DND-41 (cell line): ENCODE data around the gene DHRS7B.

ENCODE experiments used
- CTCF ChIP-seq: IDR thresholded peaks from 2 replicates; pipeline ENCODE4 v1.5.1; 2012; ENCODE audit warnings: borderline replicate concordance, low read length, moderate library complexity, mild to moderate bottlenecking; ENCODE audit not compliant: poor library complexity, severe bottlenecking; ENCODE audit errors: extremely low read depth
- EZH2 ChIP-seq: IDR thresholded peaks from 3 replicates; pipeline ENCODE4 v1.6.1; 2012; ENCODE audit warnings: borderline replicate concordance, low read depth, mild to moderate bottlenecking, moderate library complexity, low read length, inconsistent platforms; ENCODE audit not compliant: severe bottlenecking

GRCh38 chr17:21198411-21198810 lies 71.6 kb downstream of the DHRS7B start:
- TF ChIP-seq CTCF (no peak), EZH2 (no peak)
